Mucosa of rectum (tissue), 2 donors: Measurements from ENCODE around the gene PLXNA2.

Experiments used
- H3K27ac ChIP-seq, 2 donors: one replicate each; pipeline ENCODE4 v1.7.0; 2013; ENCODE audit warnings: inconsistent platforms in 2 of 2, low read depth in 2 of 2, low read length in 2 of 2
- H3K27me3 ChIP-seq, 2 donors: one replicate each; pipeline ENCODE4 v1.7.0; 2013; ENCODE audit warnings: low read length in 2 of 2; ENCODE audit not compliant: control insufficient read depth in 2 of 2, insufficient read depth in 2 of 2
- H3K36me3 ChIP-seq, 2 donors: one replicate each; pipeline ENCODE4 v1.7.0; 2013; ENCODE audit warnings: low read length in 2 of 2; ENCODE audit not compliant: control insufficient read depth in 2 of 2, insufficient read depth in 2 of 2
- H3K4me1 ChIP-seq, 2 donors: one replicate each; pipeline ENCODE4 v1.7.0; 2013; ENCODE audit warnings: low read length in 2 of 2, mild to moderate bottlenecking in 1 of 2; ENCODE audit not compliant: control insufficient read depth in 2 of 2, insufficient read depth in 2 of 2
- H3K4me3 ChIP-seq, 2 donors: one replicate each; pipeline ENCODE4 v1.7.0; 2013; ENCODE audit warnings: low read length in 2 of 2
- H3K9ac ChIP-seq, 2 donors: one replicate each; pipeline ENCODE4 v1.7.0; 2013; ENCODE audit warnings: low read length in 2 of 2, low read depth in 1 of 2, mild to moderate bottlenecking in 1 of 2
- H3K9me3 ChIP-seq, 2 donors: one replicate each; pipeline ENCODE4 v1.7.0; 2013; ENCODE audit warnings: low read length in 2 of 2; ENCODE audit not compliant: control insufficient read depth in 2 of 2
- donor health status: healthy.
- donor health status: Normal muscosa, but diverticular disease.

The PLXNA2 gene

GRCh38 chr1:208127792-208128529 lies 116.2 kb downstream of the PLXNA2 start:
- Histone ChIP-seq H3K9ac (no peak overlapping the region), H3K36me3 (peaks cover 0 to 9% of the 10 kb centered on the region in 2 donors), H3K9me3 (no peaks in the 10 kb centered on the region), H3K4me3 (no peak overlapping the region), H3K27ac (no peak overlapping the region), H3K27me3 (no peaks in the 10 kb centered on the region), H3K4me1 (peaks cover 13 to 17% of the 10 kb centered on the region in 2 donors)

GRCh38 chr1:208127284-208127683 lies 116.9 kb downstream of the PLXNA2 start:
- H3K9me3 ChIP-seq, result no peaks in the 10 kb centered on the region
- no peaks in the 10 kb centered on the region for H3K27me3 ChIP-seq
- H3K4me1 ChIP-seq, result peaks cover 10% of the 10 kb centered on the region in 2 donors
- no peak overlapping the region for H3K27ac ChIP-seq
- H3K36me3 ChIP-seq, result peaks cover 0 to 9% of the 10 kb centered on the region in 2 donors
- no peak overlapping the region for H3K4me3 ChIP-seq
- H3K9ac ChIP-seq, result no peak overlapping the region

DNA sequence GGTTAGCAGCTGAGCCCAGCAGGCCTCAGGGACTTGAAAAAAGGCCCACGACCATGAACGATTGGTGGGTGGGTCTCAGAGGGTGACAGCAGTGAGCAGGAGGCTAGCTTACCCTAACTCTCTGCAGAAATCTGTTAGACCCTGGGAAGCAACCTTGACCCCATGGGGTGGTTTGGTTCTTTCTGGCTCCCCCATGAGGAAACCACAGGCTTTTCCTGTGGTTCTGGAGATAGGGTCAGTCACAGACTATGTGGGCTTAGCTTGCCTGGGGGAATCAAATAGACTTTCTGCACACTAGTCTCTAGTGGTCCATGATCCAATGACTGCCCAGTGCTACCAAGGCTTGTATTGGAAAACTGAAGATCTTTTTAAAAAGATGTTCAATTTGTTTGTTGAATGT lies 118.1 kb downstream of the PLXNA2 start:
- Histone ChIP-seq H3K4me3 (no peak overlapping the region), H3K27ac (no peak overlapping the region), H3K9ac (no peak overlapping the region), H3K27me3 (no peaks in the 10 kb centered on the region), H3K36me3 (peaks cover 0 to 9% of the 10 kb centered on the region in 2 donors), H3K9me3 (no peaks in the 10 kb centered on the region), H3K4me1 (no peaks in the 10 kb centered on the region)

- Histone ChIP-seq H3K27me3 (no peaks in the 10 kb centered on the region), H3K9ac (no peak overlapping the region), H3K4me1 (no peaks in the 10 kb centered on the region), H3K4me3 (no peak overlapping the region), H3K36me3 (peaks cover 0 to 10% of the 10 kb centered on the region in 2 donors), H3K27ac (no peak overlapping the region), H3K9me3 (no peaks in the 10 kb centered on the region)
These were observed 121.4 kb downstream of the PLXNA2 start for GRCh38 chr1:208122612-208123358.

GRCh38 chr1:208121813-208122364 lies 122.3 kb downstream of the PLXNA2 start:
- Histone ChIP-seq H3K27me3 (no peaks in the 10 kb centered on the region), H3K36me3 (peaks cover 0 to 10% of the 10 kb centered on the region in 2 donors), H3K4me3 (no peak overlapping the region), H3K4me1 (no peaks in the 10 kb centered on the region), H3K9ac (no peak overlapping the region), H3K9me3 (no peaks in the 10 kb centered on the region), H3K27ac (no peak overlapping the region)

GRCh38 chr1:208120431-208120790 lies 123.8 kb downstream of the PLXNA2 start:
- Histone ChIP-seq H3K9ac (no peak overlapping the region), H3K4me1 (peaks cover 0 to 3% of the 10 kb centered on the region in 2 donors), H3K4me3 (no peak overlapping the region), H3K27me3 (no peaks in the 10 kb centered on the region), H3K9me3 (no peaks in the 10 kb centered on the region), H3K36me3 (peaks cover 0 to 4% of the 10 kb centered on the region in 2 donors), H3K27ac (no peak overlapping the region)

DNA sequence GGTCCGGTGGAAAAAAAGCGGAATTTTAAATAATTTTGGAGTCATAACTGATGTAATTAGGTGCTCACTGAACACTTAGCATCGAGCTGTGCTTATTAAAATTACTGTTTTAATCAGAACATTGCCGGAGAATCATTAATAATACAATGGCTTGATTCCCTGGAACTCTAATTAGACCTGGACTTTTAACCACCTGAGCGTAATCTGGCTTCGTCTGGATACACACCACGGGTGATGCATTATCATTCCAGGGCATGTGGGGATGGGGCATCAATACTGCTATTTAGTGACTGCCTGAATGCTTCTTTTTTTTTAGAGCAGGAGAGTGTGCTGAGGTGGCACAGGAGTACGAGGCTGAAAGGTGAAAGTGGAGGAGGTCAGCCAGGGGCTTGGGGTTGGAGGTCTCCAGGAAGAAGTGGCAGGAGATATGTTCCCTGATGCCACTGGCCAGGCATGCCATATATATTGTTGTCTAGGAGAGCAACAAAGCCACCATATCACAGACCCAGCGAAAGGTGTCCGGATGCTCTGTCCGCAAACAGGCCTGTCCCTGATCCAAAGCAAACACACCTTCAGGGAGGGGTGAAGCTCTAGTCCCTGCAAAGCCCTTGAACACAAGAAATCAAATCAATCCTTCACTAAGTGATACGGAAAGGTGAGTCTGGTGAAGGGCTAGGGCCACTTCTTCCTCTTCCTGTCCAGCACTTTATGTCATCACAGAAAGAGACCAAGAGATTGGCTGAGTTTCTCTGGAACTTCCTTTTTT lies 125.2 kb downstream of the PLXNA2 start:
- Histone ChIP-seq H3K4me3 (no peak overlapping the region), H3K27me3 (no peaks in the 10 kb centered on the region), H3K4me1 (peaks cover 0 to 3% of the 10 kb centered on the region in 2 donors), H3K27ac (no peak overlapping the region), H3K9ac (no peak overlapping the region), H3K36me3 (peaks cover 0 to 4% of the 10 kb centered on the region in 2 donors), H3K9me3 (no peaks in the 10 kb centered on the region)

GRCh38 chr1:208118306-208118705 lies 125.9 kb downstream of the PLXNA2 start:
- Histone ChIP-seq H3K4me3 (no peak overlapping the region), H3K36me3 (peaks cover 0 to 4% of the 10 kb centered on the region in 2 donors), H3K27ac (no peak overlapping the region), H3K27me3 (no peaks in the 10 kb centered on the region), H3K9ac (no peak overlapping the region), H3K4me1 (peaks cover 0 to 3% of the 10 kb centered on the region in 2 donors), H3K9me3 (no peaks in the 10 kb centered on the region)

DNA sequence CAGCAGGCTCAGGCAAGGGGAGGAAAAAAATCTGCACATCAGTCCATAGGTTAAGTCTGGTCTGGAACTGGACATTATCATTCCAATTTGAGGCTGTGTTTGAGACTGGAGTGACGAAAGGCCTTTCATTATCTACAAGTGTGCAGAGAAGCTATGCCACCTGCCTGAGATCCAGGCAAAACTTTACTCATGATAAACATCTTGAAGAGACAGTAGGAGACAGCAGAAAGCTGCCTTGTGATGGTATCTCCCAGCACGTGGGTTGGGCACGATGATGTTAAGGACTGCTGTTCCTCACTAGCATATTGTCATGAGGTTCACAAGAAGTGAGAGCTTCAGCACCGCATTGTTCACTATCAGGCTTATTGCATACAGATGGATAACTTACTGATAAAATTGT lies 126.4 kb downstream of the PLXNA2 start:
- peaks cover 0 to 3% of the 10 kb centered on the region in 2 donors for H3K4me1 ChIP-seq
- no peaks in the 10 kb centered on the region for H3K27me3 ChIP-seq

More for the DNA sequence above, 126.4 kb downstream of the PLXNA2 start:
- Histone ChIP-seq H3K9me3 (no peaks in the 10 kb centered on the region), H3K9ac (no peak overlapping the region), H3K4me3 (no peak overlapping the region), H3K27ac (no peak overlapping the region), H3K36me3 (peaks cover 0 to 4% of the 10 kb centered on the region in 2 donors)
